CD4-positive, alpha-beta memory T cell (primary cell): ENCODE data around the gene TNPO3. TPM values are rescaled to one million over a fixed set of nuclear protein-coding genes. Genes with fewer than 3 reads are reported as not detected.

ENCODE experiments used
- CTCF ChIA-PET: fragments of 350-600 bp; sonication (Branson Sonifier 250); formaldehyde crosslinking; loops from one replicate; lab custom pipeline; 2021; ENCODE audit warnings: inconsistent platforms; ENCODE audit not compliant: partially characterized antibody; lab: Charles Lee
- POLR2A ChIA-PET: fragments of 350-600 bp; sonication (Branson Sonifier 250); formaldehyde crosslinking; loops from one replicate; lab custom pipeline; 2021; ENCODE audit not compliant: partially characterized antibody; lab: Charles Lee
- DNase-seq, 5 donors: peaks; one replicate each; pipeline versions ENCODE4 v3.0.0 to v3.0.0-alpha.2; 2020 to 2022; ENCODE audit warnings: mixed read lengths in 1 of 5
- H3K27ac ChIP-seq: one replicate; pipeline ENCODE4 v1.7.0; 2013; ENCODE audit warnings: low read depth, low read length
- H3K27me3 ChIP-seq: 2 replicates; pipeline ENCODE4 v1.7.0; 2013; ENCODE audit warnings: mild to moderate bottlenecking, low read length, moderate library complexity; ENCODE audit not compliant: insufficient read depth
- H3K36me3 ChIP-seq: 2 replicates; pipeline ENCODE4 v1.7.0; 2013; ENCODE audit warnings: mild to moderate bottlenecking, low read length, moderate library complexity; ENCODE audit not compliant: insufficient read depth
- H3K4me1 ChIP-seq: 2 replicates; pipeline ENCODE4 v1.7.0; 2013; ENCODE audit warnings: mild to moderate bottlenecking, low read length, moderate library complexity; ENCODE audit not compliant: insufficient read depth
- H3K4me3 ChIP-seq, 2 donors: one replicate each; pipeline ENCODE4 v1.7.0; 2013; ENCODE audit warnings: low read length in 2 of 2, mild to moderate bottlenecking in 1 of 2
- H3K9me3 ChIP-seq, 2 donors: one replicate each; pipeline ENCODE4 v1.7.0; 2013; ENCODE audit warnings: low read length in 2 of 2, control low read depth in 1 of 2; ENCODE audit not compliant: control insufficient read depth in 1 of 2
- H3K27ac Mint-ChIP-seq, 7 donors: one replicate each; pipeline ENCODE4 v1.8.0; 2020 to 2021; ENCODE audit warnings: mixed read lengths in 7 of 7, mild to moderate bottlenecking in 6 of 7, inconsistent platforms in 3 of 7, moderate library complexity in 3 of 7
- H3K27me3 Mint-ChIP-seq, 2 donors: one replicate each; pipeline ENCODE4 v1.8.0; 2020 to 2021; ENCODE audit warnings: mixed read lengths in 2 of 2
- H3K36me3 Mint-ChIP-seq, 2 donors: one replicate each; pipeline ENCODE4 v1.8.0; 2020 to 2021; ENCODE audit warnings: mixed read lengths in 2 of 2, inconsistent platforms in 1 of 2, mild to moderate bottlenecking in 1 of 2
- H3K4me1 Mint-ChIP-seq, 4 donors: one replicate each; pipeline ENCODE4 v1.8.0; 2020 to 2021; ENCODE audit warnings: mixed read lengths in 4 of 4, mild to moderate bottlenecking in 1 of 4
- H3K4me3 Mint-ChIP-seq, 8 donors: one replicate each; pipeline ENCODE4 v1.8.0; 2020 to 2021; ENCODE audit warnings: mixed read lengths in 8 of 8, mild to moderate bottlenecking in 7 of 8, moderate library complexity in 6 of 8, inconsistent platforms in 3 of 8
- H3K9me3 Mint-ChIP-seq, 8 donors: one replicate each; pipeline ENCODE4 v1.8.0; 2020 to 2021; ENCODE audit warnings: mixed read lengths in 8 of 8, mild to moderate bottlenecking in 5 of 8, inconsistent platforms in 3 of 8, moderate library complexity in 1 of 8
- intact Hi-C: fragments of 100-400 bp; cut with micrococcal nuclease; formaldehyde crosslinking; loops from one replicate; pipeline ENCODE4 v1.15.1; 2023
- polyA plus RNA-seq, 2 donors: library from polyadenylated mRNA; unstranded; fragments of 300-500 nt; fragmentation: Illumina TruSeq; gene quantifications; one replicate each; pipeline ENCODE4 v1.2.3, GENCODE V29; 2021
- total RNA-seq, 2 experiments: library from RNA; stranded (reverse); gene quantifications; one replicate each; pipeline ENCODE4 v1.2.3, GENCODE V29; 2021

TNPO3 gene
- total and polyA plus RNA-seq, 4 experiments from 2014 or later = 34.4 to 44.5 (median 41.4) TPM

DNA sequence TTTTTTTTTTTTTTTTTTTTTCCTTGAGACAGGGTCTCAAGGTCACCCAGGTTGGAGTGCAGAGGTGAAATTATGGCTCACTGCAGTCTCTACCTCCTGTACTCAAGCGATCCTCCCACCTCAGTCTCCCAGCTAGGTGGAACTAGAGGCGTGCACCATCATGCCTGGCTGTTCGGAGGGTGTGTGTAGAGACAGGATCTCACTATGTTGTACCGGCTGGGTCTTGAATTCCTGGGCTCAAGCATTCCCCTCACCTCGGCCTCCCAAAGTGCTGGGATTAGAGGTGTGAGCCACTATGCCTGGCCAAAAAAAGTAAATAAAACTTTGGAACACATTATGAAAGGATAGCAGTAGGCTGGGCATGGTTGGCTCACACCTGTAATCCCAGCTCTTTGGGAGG lies 39.6 kb upstream of the TNPO3 start:
- Mint-ChIP-seq H3K27me3 (no peaks in the 10 kb centered on the region), H3K9me3 (no peaks in the 10 kb centered on the region), H3K4me1 (peaks cover 10 to 24% (median 16%) of the 10 kb centered on the region in 4 donors), H3K36me3 (no peaks in the 10 kb centered on the region), H3K4me3 (no peak overlapping the region), H3K27ac (no peak overlapping the region)
- CTCF ChIA-PET = interaction anchor here (1.6 kb wide), 1 partner anchor 208 kb away, joined by 3 read pairs; no protein-coding TSS in a partner anchor
- Histone ChIP-seq H3K27me3 (peaks cover 3% of the 10 kb centered on the region), H3K36me3 (no peaks in the 10 kb centered on the region), H3K4me1 (peaks cover 18% of the 10 kb centered on the region), H3K4me3 (no peak overlapping the region), H3K27ac (no peak overlapping the region), H3K9me3 (no peaks in the 10 kb centered on the region)
- intact Hi-C loops = loop anchor here (5.0 kb wide), 1 partner anchor 487 kb away; no protein-coding TSS in a partner anchor
- no peak for DNase-seq
- POLR2A ChIA-PET = interaction anchor here (1.0 kb wide), 1 partner anchor 41 kb away, joined by 3 read pairs; no protein-coding TSS in a partner anchor

DNA sequence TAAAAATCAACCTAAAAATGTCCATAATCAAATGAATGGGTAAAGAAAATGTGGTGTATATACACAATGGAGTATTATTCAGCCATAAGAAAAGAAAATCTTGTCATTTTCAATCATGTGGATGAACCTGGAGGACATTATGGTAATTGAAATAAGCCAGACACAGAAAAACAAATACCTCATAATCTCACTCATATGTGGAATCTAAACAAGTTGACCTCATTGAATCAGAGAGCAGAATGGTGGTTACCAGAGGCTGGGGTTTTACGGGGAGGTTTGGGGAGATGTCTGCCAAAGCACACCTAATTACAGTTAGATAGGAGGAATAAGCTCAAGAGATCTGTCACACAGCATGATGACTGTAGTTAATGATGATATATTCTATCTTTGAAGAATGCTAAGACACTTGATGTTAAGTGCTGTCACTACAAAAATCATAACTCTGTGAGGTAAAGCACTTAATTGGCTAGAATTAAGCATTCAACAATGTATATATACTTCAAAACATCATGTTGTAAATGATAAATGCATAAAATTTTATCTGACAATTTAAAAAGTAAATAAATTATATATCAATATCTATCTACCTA lies 39.1 kb upstream of the TNPO3 start:
- Mint-ChIP-seq H3K27ac (peak overlapping the region in 1 of 7 donors; percentile 6), H3K27me3 (no peaks in the 10 kb centered on the region), H3K36me3 (no peaks in the 10 kb centered on the region), H3K4me3 (no peak overlapping the region), H3K9me3 (no peaks in the 10 kb centered on the region), H3K4me1 (peaks cover 10 to 24% (median 16%) of the 10 kb centered on the region in 4 donors)
- no peak overlapping the region for H3K27ac ChIP-seq
- CTCF ChIA-PET = interaction anchor here (1.6 kb wide), 1 partner anchor 208 kb away, joined by 3 read pairs; no protein-coding TSS in a partner anchor
- peaks cover 18% of the 10 kb centered on the region for H3K4me1 ChIP-seq
- H3K4me3 ChIP-seq = no peak overlapping the region
- POLR2A ChIA-PET = interaction anchor here (1.0 kb wide), 1 partner anchor 40 kb away, joined by 3 read pairs; no protein-coding TSS in a partner anchor
- no peaks in the 10 kb centered on the region for H3K9me3 ChIP-seq
- intact Hi-C loops = loop anchor here (5.0 kb wide), 1 partner anchor 487 kb away; no protein-coding TSS in a partner anchor
- DNase-seq = no peak
- H3K36me3 ChIP-seq = no peaks in the 10 kb centered on the region
- H3K27me3 ChIP-seq = peaks cover 3% of the 10 kb centered on the region

DNA sequence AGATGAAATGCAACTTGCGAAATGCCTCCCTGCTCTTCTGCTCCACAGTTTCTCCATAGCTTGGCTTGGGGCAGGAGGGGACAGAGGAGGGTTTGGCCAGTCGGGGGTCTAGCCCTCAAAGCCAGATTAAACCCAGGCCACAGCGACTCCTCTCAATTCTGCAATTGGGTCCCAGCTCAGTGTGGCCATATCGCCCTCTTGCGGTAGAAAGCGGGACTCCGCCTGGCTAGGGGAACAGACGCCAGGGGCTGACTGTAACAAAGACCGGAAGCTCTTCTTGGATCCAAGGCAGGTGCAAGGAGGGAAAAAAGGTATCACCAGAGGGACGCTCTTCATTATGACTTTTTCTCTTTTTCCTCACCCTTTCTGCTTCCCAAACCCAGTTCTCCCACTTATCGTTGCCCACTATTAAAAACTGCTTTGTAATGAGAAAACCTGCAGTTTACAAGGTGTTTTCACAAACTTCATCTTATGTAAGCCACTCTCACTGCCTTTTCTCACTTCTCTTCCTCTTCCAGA lies 36.6 kb upstream of the TNPO3 start:
- no peak overlapping the region for H3K27ac ChIP-seq
- no peaks in the 10 kb centered on the region for H3K36me3 ChIP-seq
- intact Hi-C loops = loop anchor here (2.0 to 5.0 kb wide), 2 partner anchors 37 to 484 kb away; partner anchors contain the start of gene TNPO3
- peak; percentile 71 to 80 (median 78) for DNase-seq
- ChIA-PET CTCF (interaction anchor here (0.7 to 4.2 kb wide), 44 partner anchors 8 to 630 kb away, joined by 3 to 41 read pairs (median 5); partner anchors contain the start of genes ATP6V1F and TNPO3), POLR2A (interaction anchor here (1.0 kb wide), 1 partner anchor 37 kb away, joined by 3 read pairs; the partner anchor contains the start of gene TNPO3)
- H3K9me3 ChIP-seq = no peaks in the 10 kb centered on the region
- H3K27ac Mint-ChIP-seq = peak overlapping the region in 5 of 7 donors; percentile 1 to 70 (median 54)
- H3K4me3 Mint-ChIP-seq = no peak overlapping the region
- peaks cover 18% of the 10 kb centered on the region for H3K4me1 ChIP-seq
- no peaks in the 10 kb centered on the region for H3K9me3 Mint-ChIP-seq
- H3K27me3 Mint-ChIP-seq = no peaks in the 10 kb centered on the region
- H3K36me3 Mint-ChIP-seq = no peaks in the 10 kb centered on the region
- peaks cover 10 to 24% (median 16%) of the 10 kb centered on the region in 4 donors for H3K4me1 Mint-ChIP-seq
- H3K4me3 ChIP-seq = no peak overlapping the region
- H3K27me3 ChIP-seq = peaks cover 3% of the 10 kb centered on the region

DNA sequence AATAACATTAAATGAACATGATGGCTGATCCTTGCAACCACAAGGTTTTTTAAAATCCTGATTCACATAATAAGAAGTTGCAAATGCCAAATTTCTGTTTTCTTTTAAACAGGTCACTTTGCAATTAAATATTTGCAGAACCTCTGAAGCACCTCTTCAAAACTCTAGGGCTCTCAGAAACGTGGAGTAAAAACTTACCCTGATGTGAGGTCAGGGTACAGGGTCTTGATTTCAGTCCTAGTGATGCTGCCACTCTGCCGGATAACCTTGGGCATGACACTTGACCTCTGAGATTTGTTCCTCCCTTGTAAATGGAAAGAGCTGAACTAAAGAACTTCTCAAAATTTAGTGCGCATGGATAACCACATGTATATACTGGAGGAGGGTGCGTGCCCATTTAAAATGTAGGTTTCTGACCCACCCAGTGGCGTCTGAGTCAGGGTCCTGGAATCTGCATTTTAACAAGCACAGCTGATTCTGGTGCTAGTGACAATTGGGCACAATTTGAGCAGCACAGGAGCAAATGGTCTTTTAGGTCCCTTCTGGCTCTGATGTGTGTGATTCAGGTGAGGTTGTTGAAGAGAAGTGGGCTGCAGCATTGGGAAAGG lies 35.5 kb upstream of the TNPO3 start:
- no peaks in the 10 kb centered on the region for H3K9me3 ChIP-seq
- no peak for DNase-seq
- intact Hi-C loops = loop anchor here (2.0 to 5.0 kb wide), 2 partner anchors 36 to 483 kb away; partner anchors contain the start of gene TNPO3
- no peak overlapping the region for H3K27ac ChIP-seq
- POLR2A ChIA-PET = no interaction called here
- no peaks in the 10 kb centered on the region for H3K36me3 ChIP-seq
- Mint-ChIP-seq H3K36me3 (no peaks in the 10 kb centered on the region), H3K27me3 (no peaks in the 10 kb centered on the region), H3K27ac (peak overlapping the region in 1 of 7 donors; percentile 30), H3K4me3 (no peak overlapping the region), H3K9me3 (no peaks in the 10 kb centered on the region), H3K4me1 (peaks cover 8 to 13% (median 11%) of the 10 kb centered on the region in 4 donors)
- H3K4me1 ChIP-seq = peaks cover 12% of the 10 kb centered on the region
- H3K4me3 ChIP-seq = no peak overlapping the region
- H3K27me3 ChIP-seq = peaks cover 3% of the 10 kb centered on the region
- CTCF ChIA-PET = interaction anchor here (0.7 to 5.0 kb wide), 14 partner anchors 9 to 381 kb away, joined by 3 to 41 read pairs (median 7); no protein-coding TSS in a partner anchor

DNA sequence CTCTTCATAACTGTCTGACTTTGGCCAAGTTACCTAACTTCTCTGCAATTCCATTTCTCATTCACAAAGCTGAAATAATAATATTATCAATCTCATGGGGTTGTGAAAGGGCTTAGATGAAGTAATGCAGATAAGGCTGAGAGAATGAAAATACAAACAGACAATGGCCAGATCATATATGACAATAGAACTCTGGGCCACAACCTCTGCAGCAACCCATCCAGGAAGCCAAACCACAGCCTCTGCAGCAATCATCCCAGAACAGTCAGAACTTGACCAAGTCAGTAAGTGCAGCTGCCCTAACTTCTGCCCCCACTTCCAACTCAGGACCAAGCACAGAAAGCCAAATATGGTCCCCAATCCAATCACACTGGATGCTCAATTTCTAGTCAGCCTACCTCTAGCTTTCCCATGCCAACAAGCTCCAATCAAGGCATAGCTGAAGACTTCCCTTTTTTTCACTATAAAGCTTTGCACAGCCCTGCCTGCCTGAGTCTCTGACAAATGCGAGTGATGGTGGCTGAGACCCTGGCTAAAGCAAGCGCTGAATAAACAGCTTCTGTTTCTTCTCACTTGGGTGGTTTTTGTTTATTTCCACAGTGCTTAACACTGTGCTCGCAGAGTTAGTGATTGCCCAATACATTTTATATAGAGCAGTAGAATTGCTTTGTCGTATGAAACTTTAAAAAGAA lies 34.8 kb upstream of the TNPO3 start:
- Mint-ChIP-seq H3K9me3 (no peaks in the 10 kb centered on the region), H3K4me3 (no peak overlapping the region), H3K4me1 (peaks cover 3 to 7% (median 6%) of the 10 kb centered on the region in 4 donors), H3K27ac (no peak overlapping the region), H3K27me3 (no peaks in the 10 kb centered on the region), H3K36me3 (no peaks in the 10 kb centered on the region)
- Histone ChIP-seq H3K4me1 (peaks cover 5% of the 10 kb centered on the region), H3K27me3 (peaks cover 3% of the 10 kb centered on the region), H3K9me3 (no peaks in the 10 kb centered on the region), H3K36me3 (no peaks in the 10 kb centered on the region), H3K4me3 (no peak overlapping the region), H3K27ac (no peak overlapping the region)
- POLR2A ChIA-PET = no interaction called here
- CTCF ChIA-PET = interaction anchor here (1.0 to 5.0 kb wide), 9 partner anchors 9 to 226 kb away, joined by 3 to 36 read pairs (median 5); partner anchors contain the start of gene KCP
- intact Hi-C loops = loop anchor here (2.0 to 5.0 kb wide), 2 partner anchors 35 to 482 kb away; partner anchors contain the start of gene TNPO3
- DNase-seq = no peak

DNA sequence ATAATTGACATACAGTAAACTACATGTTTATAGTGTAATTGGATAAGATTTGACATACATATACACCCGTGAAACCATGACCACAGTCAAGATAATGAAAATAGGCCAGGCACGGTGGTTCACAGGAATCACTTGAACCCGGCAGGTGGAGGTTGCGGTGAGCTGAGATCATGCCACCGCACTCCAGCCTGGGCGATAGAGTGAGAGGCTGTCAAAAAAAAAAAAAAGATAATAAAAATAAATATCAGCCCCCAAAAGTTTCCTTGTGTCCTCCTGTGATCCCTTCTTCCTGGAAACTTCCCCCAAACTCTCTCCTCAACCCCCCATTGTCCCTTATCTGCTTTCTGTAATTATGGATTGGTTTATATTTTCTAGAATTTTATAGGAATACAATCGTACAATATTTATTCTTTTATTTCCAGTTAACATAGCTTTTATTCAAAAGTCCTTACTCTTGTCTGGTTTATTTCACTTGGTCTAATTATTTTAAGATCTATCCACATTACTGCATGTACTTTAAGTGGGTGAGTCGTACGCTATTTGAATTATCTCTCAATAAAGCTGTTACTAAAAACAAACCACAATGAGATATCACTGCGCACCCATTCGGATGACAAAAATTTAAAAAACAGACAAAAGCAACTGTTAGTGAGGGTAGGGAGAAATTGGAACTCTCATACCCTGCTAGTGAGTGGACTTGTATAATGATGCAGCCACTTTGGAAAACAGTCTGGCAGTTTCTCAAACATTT lies 30.1 kb upstream of the TNPO3 start:
- H3K27me3 Mint-ChIP-seq = no peaks in the 10 kb centered on the region
- no peak overlapping the region for H3K4me3 ChIP-seq
- H3K9me3 Mint-ChIP-seq = no peaks in the 10 kb centered on the region
- no peaks in the 10 kb centered on the region for H3K4me1 ChIP-seq
- intact Hi-C loops = no loop called here
- no peaks in the 10 kb centered on the region for H3K36me3 ChIP-seq
- no peak overlapping the region for H3K4me3 Mint-ChIP-seq
- ChIA-PET CTCF (interaction anchor here (0.8 kb wide), 1 partner anchor 12 kb away, joined by 3 read pairs; no protein-coding TSS in a partner anchor), POLR2A (no interaction called here)
- no peaks in the 10 kb centered on the region for H3K27me3 ChIP-seq
- no peak overlapping the region for H3K27ac ChIP-seq
- no peak for DNase-seq
- no peaks in the 10 kb centered on the region for H3K9me3 ChIP-seq
- no peak overlapping the region for H3K27ac Mint-ChIP-seq
- H3K36me3 Mint-ChIP-seq = no peaks in the 10 kb centered on the region
- no peaks in the 10 kb centered on the region for H3K4me1 Mint-ChIP-seq
